Endothelial cell of hepatic sinusoid (primary cell): Measurements from ENCODE around the gene CD248.
"Not testable (repeated sequence)": the region's sequence is repeated elsewhere in the genome, so short reads cannot be mapped to it uniquely, and the experiment has no call there.

Experiments used
- in situ Hi-C: cut with HindIII; loops from 2 replicates; pipeline ENCODE4 v1.10.0; 2017; ENCODE audit warnings: low sequenced_read_pairs

CD248 gene, protein sequence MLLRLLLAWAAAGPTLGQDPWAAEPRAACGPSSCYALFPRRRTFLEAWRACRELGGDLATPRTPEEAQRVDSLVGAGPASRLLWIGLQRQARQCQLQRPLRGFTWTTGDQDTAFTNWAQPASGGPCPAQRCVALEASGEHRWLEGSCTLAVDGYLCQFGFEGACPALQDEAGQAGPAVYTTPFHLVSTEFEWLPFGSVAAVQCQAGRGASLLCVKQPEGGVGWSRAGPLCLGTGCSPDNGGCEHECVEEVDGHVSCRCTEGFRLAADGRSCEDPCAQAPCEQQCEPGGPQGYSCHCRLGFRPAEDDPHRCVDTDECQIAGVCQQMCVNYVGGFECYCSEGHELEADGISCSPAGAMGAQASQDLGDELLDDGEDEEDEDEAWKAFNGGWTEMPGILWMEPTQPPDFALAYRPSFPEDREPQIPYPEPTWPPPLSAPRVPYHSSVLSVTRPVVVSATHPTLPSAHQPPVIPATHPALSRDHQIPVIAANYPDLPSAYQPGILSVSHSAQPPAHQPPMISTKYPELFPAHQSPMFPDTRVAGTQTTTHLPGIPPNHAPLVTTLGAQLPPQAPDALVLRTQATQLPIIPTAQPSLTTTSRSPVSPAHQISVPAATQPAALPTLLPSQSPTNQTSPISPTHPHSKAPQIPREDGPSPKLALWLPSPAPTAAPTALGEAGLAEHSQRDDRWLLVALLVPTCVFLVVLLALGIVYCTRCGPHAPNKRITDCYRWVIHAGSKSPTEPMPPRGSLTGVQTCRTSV

DNA sequence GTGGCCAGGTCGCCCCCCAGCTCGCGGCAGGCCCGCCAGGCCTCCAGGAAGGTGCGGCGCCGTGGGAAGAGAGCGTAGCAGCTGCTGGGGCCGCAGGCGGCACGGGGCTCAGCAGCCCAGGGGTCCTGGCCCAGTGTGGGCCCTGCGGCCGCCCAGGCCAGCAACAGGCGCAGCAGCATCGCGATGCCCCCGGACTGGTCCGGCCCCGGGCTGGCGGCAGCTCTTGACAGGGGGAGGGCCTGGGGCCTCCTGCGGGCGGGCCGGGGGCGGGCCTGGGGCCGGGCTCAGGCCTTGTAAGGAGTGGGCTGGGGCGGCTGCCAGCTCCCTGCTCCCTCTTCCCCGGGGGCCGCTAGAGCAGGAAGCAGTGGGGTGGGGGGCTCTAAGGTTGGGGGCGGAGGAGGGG lies at the start of gene CD248:
TSS of gene CD248 (minus strand) at position 196 of the 403 bp plus-strand sequence. CDS start at position 179, 17 bp downstream.
- in situ Hi-C loops = no loop called here

DNA sequence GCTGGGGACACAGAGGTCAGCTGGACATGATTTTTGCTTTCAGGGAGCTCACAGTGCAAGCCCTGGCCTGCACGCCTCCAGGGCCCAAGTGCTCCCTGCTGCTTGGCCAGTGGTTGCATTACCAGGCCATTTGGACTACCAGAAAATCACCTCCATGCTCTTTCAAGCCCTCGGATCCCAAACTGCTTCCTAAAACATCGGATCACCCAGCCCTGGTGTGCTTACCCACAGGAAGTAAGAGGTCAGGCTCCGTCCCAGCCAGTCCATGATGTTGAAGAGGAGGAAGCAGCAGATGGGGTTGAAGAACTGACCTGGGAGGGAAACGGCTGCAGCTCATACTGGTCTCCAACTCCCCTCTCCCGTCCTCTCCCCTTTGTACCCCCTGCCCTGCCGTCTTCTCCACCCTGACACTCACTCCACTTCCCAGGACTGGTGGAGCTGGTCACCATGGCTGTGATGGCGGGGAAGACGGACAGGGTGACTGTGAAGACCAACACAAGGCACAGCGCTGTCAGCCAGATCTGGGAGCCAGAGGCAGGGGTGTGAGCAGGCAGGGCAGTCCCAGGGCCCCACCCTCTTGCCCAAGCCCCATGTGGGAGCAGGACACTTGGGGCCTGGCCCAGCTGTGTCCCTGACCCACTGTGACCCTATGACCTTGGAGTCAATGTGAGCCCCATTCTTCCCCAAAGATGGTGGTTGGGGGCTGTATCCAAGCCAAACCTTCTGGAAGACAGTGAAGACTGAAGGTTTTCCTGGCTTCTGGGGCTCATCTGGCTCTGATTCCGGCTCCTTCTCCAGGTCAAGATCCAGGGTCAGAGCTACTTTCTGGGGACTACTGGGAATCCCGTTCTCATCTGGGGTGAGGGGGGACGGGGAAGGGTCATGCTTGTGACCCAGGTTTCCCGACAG lies 49.1 kb upstream of the CD248 start:
- in situ Hi-C loops = no loop called here

DNA sequence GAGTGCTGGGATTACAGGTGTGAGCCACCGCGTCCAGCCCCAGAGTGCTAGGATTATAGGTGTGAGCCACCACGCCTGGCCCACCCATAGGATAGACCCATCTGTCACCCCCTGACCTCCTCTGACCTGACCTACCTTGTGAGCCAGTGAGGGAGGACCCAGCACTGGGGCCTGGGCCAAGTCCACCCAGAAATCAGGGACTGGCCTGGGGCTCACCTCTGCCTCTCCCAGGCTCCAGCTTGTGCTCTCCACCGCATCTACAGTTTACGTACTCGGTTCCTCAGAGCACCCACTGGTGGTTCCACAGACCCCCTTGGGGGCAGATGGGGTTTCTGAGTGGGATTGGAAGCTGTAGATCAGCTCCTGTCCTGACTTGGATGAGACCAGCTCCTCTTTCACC lies 48.3 kb upstream of the CD248 start:
- in situ Hi-C loops = no loop called here

DNA sequence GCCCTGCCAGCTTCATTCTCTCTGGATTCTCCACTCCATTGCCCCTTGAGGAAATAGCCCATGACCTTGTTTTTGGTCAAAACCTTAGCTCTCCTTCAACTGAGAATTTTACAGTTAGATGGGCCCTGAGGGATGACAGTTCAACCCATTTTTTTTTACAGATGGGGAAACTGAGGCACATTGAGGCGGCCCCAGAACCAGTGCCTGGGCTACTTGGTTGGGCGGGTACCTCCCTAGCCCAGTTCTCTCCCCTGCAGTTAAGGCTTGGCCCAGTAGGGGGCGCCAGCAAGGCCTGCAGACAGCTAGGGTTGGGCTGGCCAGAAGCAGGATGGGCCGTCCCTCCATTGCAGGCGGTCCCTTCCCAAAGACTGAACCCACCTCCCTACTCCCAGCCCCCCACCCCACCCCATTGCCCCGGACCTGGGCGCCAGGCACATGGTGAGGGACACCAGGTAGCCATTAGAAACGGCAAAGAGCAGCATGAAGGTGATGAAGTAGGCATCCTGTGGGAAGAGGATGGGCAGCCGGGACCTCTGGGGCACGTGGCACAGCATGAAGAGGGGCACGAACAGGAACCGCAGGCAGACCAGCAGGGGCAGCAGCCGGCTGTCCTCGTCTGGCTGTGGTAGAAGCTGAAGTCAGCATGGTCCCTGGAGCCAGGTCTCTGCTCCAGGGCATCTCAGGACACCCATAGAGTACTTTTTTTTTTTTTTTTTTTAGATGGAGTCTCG lies 47.1 kb upstream of the CD248 start:
- in situ Hi-C loops = no loop called here

DNA sequence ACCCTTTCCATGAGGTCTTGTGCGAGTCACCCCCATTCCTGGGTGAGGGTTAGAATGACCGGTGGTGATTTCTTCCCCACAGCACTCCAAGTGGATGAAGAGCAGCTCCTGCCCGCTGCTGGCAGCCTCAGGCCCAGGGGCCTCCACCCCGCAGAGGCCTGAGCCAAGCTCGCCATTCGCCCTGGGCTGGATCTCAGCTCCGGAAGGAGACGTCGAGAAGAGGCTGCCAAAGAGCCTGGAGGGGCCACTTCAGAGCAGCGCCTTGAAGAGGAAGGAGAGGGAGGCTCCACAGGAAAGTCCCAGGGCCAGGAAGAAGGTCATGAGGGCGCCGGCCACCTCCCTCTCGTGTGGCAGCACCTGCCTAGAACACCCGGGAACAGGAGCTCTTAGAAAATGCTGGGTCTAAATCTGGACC lies 46.4 kb upstream of the CD248 start:
- in situ Hi-C loops = no loop called here

DNA sequence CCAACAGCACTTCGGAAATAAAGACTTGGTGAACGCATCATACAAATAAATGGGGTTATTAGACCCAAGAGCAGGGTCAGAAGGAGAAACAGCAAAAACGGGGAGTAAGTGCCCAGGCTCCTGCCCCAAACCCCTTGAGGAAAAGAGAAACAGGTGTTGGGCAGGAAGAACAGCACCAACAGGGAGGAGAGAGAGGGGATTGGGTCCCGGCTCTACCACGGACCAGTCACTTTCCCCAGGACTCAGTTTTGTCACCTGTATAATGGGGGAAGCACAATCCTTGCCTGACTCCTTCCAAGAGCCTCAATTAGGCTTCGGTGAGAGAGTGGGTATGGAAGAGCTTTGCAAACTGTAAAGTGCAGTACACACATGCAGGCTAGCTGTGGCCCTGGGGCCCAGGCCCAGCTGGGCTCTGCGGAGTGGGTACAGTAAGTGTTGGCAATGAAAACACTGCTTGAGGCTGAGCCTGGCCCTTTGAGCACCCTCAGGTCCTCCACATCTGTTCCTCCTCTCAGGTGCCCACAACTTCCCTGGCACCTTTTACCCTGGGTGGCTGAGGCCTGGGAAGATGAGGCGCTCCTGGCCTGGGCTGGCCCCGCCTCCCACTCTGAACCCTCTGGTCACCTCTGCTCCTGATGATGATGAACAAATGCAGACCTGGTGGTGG lies 45.8 kb upstream of the CD248 start:
- in situ Hi-C loops = no loop called here

DNA sequence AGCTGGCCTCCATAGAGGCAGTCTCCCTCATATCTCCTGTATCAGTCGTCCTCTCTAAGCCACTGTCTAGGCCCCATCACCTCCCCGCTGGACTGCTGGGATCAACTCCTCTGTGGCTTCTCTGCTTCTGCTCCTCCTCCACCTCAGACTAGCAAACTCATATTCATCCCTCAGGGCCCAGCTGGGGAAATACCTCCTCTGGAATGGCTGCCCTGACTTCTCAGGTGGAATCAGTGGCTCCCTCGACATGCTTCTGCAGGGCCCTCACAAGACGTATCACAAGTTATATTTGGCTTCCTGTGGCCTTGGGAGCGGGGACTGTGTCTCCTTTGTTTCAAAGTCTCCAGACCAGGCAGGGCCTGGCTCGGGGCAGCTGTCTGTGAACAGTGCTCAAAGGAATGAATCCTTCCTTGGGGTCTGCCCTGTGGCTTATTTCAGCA lies 44.7 kb upstream of the CD248 start:
- in situ Hi-C loops = no loop called here

DNA sequence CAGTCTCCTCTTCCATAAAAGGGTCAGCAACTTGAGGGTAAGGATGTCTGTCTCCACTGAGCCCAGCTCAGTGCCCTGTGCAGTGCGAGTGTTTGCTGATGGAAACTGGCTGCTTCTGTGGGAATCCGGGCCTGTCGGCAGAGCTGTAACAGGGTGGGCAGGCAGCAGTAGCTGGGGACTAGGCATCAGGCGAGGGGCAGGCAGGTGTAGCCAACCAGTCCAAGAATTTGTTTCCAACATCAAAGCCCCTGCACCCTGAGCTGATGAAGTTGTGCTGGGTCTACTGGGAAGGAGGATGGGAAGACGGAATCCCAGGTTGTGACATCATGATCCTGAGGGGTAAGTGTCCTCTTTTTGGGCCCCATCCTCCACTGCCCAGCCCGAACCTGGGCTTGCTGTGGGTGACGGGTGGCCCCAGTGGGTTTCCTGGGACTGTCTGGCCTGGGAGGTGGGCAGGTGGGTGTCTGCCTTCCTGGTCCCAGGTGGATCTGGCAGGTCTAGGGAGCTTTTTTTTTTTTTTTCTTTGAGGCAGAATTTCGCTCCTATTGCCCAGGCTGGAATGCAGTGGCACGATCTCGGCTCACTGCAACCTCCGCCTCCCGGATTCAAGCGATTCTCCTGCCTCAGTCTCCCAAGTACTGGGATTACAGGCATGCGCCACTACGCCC lies 43.7 kb upstream of the CD248 start:
- in situ Hi-C loops = no loop called here

DNA sequence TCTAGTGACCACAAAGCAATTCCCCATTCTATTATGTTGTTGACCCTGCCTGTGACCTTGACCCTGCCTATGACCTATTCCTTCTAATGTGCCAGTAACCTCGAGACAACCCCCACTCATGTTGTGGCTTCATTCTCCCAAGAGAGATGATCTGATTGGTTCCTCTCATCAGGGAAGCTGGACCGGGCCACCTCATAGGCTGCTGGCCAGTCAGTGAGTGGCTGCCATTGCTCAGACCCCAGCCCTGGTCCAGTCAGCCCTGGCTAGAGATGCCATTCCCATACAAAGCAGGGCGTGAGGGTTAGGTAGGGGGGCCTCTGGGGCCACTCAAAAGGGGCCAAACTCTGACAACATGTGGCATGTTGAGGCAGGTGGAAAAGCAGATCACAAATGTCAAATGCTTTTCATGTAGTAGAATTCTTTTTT lies 42.8 kb upstream of the CD248 start:
- in situ Hi-C loops = no loop called here

DNA sequence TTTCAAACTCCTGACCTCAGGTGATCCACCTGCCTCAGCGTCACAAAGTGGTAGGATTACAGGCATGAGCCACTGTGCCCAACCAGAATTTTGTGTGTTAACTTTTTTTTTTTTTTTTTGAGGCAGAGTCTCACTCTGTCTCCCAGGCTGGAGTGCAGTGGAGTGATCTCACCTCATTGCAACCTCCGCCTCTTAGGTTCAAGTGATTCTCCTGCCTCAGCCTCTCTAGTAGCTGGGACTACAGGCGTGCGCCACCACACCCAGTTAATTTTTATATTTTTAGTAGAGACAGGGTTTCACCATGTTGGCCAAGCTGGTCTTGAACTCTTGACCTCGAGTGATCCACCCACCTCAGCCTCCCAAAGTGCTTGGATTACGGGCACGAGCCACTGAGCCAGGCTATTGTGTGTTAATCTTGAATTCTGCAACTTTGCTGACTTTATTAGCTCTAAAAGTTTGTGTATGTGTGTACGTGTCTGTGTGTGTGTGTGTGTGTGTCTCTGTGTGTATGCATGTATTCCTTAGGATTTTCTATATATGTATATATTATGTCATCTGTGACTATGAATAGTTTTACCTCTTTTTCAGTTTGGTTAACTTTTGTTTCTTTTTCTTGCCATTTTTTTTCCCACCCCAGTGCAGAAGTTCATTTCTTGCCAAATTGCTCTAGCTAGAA lies 33.9 kb upstream of the CD248 start:
- in situ Hi-C loops = not testable (repeated sequence)

DNA sequence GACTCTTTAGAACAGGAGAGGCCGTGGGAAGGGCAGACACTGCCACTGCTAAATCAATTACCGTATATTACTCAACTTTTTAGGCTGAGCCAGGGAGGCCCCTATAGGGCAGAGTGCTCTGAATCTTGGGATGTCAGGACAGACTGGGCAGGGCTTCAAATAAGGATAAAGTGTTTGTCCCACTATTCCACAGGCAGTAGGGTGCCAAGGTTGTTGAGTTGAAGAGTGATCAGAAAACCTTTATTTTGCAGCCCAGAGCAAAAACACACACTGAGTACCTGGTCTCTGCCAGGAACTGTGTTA lies 32.2 kb upstream of the CD248 start:
- in situ Hi-C loops = no loop called here

DNA sequence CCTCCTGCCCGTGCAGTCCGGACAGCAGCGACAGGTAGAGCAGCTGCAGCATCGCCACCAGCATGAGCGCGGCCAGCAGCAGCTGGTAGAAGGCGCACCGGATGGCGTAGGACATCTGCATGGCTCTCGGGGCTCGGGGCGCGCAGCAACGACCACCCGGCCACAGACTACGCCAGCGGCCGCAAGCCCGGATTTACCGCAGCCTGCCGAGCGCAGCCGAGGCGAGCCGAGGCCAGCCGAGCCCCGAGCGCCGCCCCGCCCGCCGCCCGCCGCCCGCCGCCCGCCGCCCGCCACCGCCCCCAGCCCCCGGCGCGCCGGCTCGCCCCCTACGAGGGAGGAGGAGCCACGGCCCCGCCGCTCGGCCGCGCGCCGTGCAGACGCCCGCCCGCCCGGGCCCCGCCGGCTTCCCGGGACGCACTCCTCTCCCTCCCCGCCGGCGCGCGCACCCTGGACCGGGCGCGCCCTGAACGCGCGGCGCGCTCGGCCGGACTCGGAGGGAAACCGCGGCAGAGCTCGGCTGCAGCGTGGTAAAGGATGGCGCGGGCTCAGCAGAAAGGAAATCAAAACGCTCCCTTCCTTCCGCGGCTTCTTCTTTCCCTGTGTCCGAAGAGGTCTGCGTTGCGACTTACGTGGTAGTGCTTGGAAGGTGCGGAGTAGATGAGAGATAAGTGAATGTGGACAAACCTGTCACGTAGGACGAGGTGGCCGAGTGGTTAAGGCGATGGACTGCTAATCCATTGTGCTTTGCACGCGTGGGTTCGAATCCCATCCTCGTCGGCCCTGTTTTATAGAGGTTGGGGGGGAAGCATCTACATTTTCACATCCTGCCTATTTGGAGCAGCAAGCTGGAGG lies 30.8 kb upstream of the CD248 start, which contains the start of gene B4GAT1:
TSS of gene B4GAT1 (minus strand) at position 205 of the 852 bp plus-strand sequence. CDS start at position 121, 84 bp downstream.
- in situ Hi-C loops = no loop called here

DNA sequence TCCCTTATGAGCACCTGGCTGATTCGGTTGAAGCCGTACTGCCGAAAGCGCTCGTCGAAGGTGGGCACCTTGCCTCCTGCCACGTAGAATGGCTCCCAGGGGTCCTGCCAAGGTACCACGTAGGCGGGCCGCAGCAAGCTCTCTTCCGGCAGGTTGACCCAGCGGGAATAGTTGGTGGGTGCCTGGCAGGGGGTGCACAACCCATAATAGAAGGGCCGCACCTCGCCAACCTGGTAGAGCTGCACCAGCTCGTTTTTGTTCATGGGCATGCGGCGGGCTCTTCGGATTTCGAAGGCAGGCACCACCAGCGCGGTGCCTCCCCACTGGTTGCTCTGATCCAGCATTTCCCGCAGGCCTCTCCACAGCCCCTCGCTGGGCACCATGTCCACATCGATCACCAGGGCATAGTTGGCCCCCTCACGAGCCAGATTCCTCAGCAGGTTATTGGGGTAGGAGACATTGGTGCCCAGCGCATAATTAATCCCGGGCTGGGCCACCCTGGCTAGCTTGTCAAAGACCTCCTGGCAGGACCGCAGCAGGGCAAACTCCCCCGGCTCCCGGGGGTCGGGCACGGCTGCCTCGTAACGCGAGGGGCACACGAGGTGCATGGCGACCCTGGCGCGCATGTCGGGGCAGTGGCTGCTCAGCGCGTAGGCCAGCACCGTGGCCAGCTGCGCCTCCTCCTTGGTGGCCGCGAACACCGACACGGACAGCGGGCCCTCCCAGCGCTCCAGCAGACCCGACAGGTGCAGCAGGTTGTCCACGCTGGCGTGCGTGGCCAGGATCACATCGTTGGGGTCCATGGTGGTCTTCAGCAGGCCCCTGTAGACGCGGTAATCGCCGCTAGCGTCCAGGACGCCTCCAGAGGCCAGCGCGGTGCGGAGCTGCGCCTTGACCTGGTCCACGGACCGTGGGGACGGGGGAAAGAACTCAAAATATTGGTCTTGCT lies 29.9 kb upstream of the CD248 start:
- in situ Hi-C loops = no loop called here

DNA sequence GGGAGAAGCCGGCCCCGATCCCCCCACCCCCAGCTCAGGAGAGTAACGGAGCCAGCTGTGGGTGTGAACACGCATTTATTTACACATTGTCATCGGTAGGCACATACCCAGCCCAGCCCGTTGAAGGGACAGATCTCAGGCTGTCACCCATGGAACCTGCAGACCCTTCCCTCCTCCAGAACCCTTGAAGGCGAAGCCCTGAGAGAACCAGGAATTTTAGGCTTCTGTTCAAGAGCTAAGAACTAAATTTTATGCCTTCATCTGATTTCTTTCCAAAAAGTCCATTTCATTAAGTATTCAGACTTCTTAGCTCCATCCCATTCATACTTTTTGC lies 28.4 kb upstream of the CD248 start:
- in situ Hi-C loops = no loop called here

DNA sequence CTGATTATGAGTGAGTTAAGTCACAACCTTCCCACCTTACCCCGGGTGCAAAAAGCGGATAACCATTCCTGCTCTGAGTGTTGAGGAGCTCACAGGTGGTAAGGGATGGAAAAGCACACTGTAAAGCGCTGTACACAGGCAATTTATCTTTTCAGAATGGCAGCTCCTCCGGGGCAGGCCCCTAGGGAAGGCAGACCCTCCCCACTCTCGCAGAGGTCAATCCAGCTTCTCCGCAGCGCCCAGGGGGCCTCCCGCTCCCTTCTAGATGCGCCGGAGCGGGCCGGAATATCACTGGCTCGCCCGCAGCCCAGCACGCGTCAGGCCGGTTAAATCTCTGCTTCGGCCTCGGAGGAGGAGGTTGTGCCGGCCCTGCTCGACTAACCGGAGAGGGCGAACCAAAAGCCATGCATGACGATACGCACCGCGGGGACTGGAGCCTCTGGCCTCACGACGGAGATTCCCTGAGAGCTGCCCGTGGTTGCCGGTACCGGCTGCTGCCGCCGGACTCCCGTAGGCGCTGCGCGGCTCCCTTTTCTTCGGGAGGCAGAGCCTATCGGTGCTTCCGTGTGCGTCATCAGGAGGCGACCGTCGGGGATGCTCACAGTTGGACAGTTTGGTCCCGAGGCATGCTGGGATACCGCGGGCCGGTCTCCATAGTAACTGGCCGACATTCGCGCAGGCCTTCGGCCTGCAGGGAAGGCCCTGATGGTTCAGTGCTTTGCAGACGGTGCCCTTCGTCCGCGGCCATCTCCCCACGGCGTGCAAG lies 27.9 kb upstream of the CD248 start, which contains the start of gene BRMS1:
TSS of gene BRMS1 (minus strand) at position 555 of the 766 bp plus-strand sequence. CDS start 2,870 bp downstream, outside the sequence.
- in situ Hi-C loops = no loop called here

DNA sequence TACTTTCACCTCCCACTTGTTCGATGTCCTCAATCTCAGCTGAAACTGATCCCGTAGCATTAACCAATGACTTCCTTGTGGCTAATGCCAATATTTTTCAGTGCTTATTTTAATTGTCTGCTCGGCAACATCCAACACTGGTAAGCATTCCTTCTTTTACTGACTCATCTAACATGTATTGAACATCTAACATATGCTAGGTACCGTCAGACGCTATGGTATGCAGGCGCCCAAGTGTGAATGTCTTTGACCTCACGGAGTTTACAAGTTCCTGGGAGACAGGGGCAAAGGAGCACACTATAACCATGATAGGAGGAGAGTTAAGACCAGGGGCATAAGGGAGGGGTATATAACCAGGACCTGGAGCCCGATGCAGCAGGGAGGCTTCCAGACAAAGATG lies 26.3 kb upstream of the CD248 start:
- in situ Hi-C loops = no loop called here
